ENCODE data around the gene ZNF48. TPM values are rescaled to one million over a fixed set of nuclear protein-coding genes. Genes with fewer than 3 reads are reported as not detected.
A peak's percentile ranks its signal among the peaks of the same experiment; 100 is the strongest.

Gene ZNF48
- total RNA-seq, 4 donors from 2014 or later, result 5.8 to 10.5 (median 7.0) TPM; not detected in 1

DNA sequence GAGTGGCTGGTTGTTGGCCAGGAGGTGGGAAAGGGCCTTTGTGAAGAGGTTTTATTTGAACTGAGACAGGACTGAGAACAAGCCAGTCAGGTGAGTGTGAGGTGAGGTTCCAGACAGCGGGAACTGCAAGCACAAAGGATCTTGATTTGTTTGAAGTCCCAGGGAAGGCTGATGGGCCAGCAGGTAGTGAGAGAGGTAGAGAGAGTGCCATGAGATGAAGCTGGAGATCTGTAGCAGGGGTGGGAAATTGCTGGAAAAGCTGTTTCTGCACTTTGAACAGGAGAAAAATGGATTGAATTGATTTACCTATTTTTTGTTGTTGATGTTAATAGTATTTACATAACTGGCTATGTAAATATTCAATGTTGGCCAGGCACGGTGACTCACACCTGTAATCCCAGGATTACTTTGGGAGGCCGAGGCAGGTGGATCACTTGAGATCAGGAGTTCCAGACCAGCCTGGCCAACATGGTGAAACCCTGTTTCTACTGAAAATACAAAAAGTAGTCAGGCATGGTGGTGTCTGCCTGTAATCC, 42.4 kb downstream of the ZNF48 start:
- Histone ChIP-seq H3K27ac (peak overlapping the region in 1 of 4 donors; percentile 13), H3K27me3 (no peaks in the 10 kb centered on the region), H3K9me3 (no peaks in the 10 kb centered on the region), H3K36me3 (no peaks in the 10 kb centered on the region), H3K4me1 (no peaks in the 10 kb centered on the region), H3K4me3 (no peak overlapping the region)
- intact Hi-C loops (cut with DNase I; ENCODE audit: low total_unique reads) (no loop called here), in situ Hi-C loops (cut with MboI; ENCODE audit: low pct_ligation_motif_present in 1 of 4, low pct_unique_long_range_greater_than_20kb in 1 of 4, low sequenced_read_pairs in 3 of 4) (loop anchor here in 2 of 4 donors (10.0 to 25.0 kb wide), 3 partner anchors 87 to 167 kb away; partner anchors contain the start of genes ZNF688 (in 1 of the 2), ZNF764 (in 1 of the 2) and ZNF768 (in 1 of the 2))
- DNase-seq, result no peak
- no peak for TF ChIP-seq POLR2A (IDR thresholded peaks at IDR 0.05)
- TF ChIP-seq POLR2AphosphoS5 (IDR thresholded peaks at IDR 0.05), result no peak
- no peak for TF ChIP-seq EP300 (IDR thresholded peaks at IDR 0.05; ENCODE audit: low read depth)
- TF ChIP-seq, protein P1, sequence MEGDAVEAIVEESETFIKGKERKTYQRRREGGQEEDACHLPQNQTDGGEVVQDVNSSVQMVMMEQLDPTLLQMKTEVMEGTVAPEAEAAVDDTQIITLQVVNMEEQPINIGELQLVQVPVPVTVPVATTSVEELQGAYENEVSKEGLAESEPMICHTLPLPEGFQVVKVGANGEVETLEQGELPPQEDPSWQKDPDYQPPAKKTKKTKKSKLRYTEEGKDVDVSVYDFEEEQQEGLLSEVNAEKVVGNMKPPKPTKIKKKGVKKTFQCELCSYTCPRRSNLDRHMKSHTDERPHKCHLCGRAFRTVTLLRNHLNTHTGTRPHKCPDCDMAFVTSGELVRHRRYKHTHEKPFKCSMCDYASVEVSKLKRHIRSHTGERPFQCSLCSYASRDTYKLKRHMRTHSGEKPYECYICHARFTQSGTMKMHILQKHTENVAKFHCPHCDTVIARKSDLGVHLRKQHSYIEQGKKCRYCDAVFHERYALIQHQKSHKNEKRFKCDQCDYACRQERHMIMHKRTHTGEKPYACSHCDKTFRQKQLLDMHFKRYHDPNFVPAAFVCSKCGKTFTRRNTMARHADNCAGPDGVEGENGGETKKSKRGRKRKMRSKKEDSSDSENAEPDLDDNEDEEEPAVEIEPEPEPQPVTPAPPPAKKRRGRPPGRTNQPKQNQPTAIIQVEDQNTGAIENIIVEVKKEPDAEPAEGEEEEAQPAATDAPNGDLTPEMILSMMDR (IDR thresholded peaks at IDR 0.05), result no peak
- 29 to 41% methylated on average over 3 of the region's 3 CpGs for WGBS, 2 donors (ENCODE audit: low coverage in 1 of 2)

DNA sequence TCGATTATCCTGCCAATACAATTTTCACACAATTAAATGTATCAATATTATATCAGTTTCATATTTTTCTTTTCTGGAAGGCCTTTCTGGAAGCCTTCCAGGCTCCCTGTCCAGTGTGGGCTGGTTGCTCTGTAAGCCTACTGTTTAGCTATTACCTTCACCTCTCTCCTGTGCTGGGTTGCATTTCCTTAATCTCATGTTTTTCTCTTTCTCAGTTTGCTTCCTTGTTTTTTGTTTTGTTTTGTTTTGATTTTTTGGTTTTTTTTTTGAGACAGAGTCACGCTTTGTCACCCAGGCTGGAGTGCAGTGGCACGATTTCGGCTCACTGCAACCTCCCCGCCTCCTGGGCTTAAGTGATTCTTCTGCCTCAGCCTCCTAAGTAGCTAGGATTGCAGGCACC, 43.6 kb downstream of the ZNF48 start:
- TF ChIP-seq, protein P1 (IDR thresholded peaks at IDR 0.05), result no peak
- TF ChIP-seq POLR2AphosphoS5 (IDR thresholded peaks at IDR 0.05), result no peak
- TF ChIP-seq POLR2A (IDR thresholded peaks at IDR 0.05), result no peak
- TF ChIP-seq EP300 (IDR thresholded peaks at IDR 0.05; ENCODE audit: low read depth), result no peak
- Histone ChIP-seq H3K4me1 (peaks cover 2 to 9% (median 7%) of the 10 kb centered on the region in 4 donors), H3K27me3 (no peaks in the 10 kb centered on the region), H3K36me3 (peaks cover 0 to 11% (median 0%) of the 10 kb centered on the region in 4 donors), H3K4me3 (no peak overlapping the region), H3K27ac (no peak overlapping the region), H3K9me3 (no peaks in the 10 kb centered on the region)
- WGBS, 2 donors (ENCODE audit: low coverage in 1 of 2), result 80% methylated on average over 1 to 5 of the region's 5 CpGs
- DNase-seq, result no peak
- intact Hi-C loops (cut with DNase I; ENCODE audit: low total_unique reads) (no loop called here), in situ Hi-C loops (cut with MboI; ENCODE audit: low pct_ligation_motif_present in 1 of 4, low pct_unique_long_range_greater_than_20kb in 1 of 4, low sequenced_read_pairs in 3 of 4) (loop anchor here in 2 of 4 donors (10.0 to 25.0 kb wide), 3 partner anchors 86 to 166 kb away; partner anchors contain the start of genes ZNF688 (in 1 of the 2), ZNF764 (in 1 of the 2) and ZNF768 (in 1 of the 2))

DNA sequence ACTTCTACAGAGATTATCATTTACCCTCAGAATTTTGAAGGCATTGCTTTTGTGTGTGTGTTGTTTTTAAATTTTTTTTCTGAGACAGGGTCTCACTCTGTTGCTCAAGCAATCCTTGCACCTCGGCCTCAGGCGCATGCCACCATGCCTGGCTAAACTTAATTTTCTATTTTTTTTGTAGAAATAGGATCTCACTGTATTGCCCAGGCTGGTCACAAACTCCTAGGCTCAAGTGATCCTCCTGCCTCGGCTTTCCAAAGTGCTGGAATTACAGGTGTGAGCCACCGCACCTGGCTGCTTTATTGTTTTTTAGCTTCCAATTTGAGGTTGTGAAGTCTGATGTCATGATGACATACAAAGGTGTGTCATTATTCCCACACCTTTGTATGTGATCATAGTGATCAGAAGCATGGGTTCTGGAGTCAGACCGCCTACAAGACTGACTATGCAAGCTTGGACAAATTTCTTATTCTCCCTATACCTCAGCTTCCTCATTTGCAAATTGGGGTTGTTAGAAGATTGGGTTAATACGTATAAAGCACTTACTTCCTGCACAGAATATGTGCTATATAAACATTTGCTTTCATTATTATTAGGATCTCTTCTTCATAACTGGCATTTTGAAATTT, 44.6 kb downstream of the ZNF48 start:
- intact Hi-C loops (cut with DNase I; ENCODE audit: low total_unique reads) (loop anchor here (10.0 kb wide), 1 partner anchor 85 kb away; the partner anchor contains the start of gene ZNF768), in situ Hi-C loops (cut with MboI; ENCODE audit: low pct_ligation_motif_present in 1 of 4, low pct_unique_long_range_greater_than_20kb in 1 of 4, low sequenced_read_pairs in 3 of 4) (loop anchor here (10.0 to 25.0 kb wide), 3 partner anchors 85 to 165 kb away; partner anchors contain the start of genes ZNF768 (in 2 of the 4), ZNF688 (in 1 of the 4) and ZNF764 (in 1 of the 4))
- H3K4me3 ChIP-seq, result no peak overlapping the region
- H3K27ac ChIP-seq, result no peak overlapping the region
- 0 to 66% methylated on average over 1 to 6 of the region's 6 CpGs for WGBS, 2 donors (ENCODE audit: low coverage in 1 of 2)
- no peaks in the 10 kb centered on the region for H3K27me3 ChIP-seq
- peaks cover 11 to 19% (median 15%) of the 10 kb centered on the region in 4 donors for H3K4me1 ChIP-seq
- no peaks in the 10 kb centered on the region for H3K9me3 ChIP-seq
- no peak for TF ChIP-seq POLR2AphosphoS5 (IDR thresholded peaks at IDR 0.05)
- TF ChIP-seq POLR2A (IDR thresholded peaks at IDR 0.05), result no peak
- TF ChIP-seq, protein P1 (IDR thresholded peaks at IDR 0.05), result no peak
- no peak for TF ChIP-seq EP300 (IDR thresholded peaks at IDR 0.05; ENCODE audit: low read depth)
- DNase-seq, result no peak
- H3K36me3 ChIP-seq, result peaks cover 0 to 12% (median 0%) of the 10 kb centered on the region in 4 donors

DNA sequence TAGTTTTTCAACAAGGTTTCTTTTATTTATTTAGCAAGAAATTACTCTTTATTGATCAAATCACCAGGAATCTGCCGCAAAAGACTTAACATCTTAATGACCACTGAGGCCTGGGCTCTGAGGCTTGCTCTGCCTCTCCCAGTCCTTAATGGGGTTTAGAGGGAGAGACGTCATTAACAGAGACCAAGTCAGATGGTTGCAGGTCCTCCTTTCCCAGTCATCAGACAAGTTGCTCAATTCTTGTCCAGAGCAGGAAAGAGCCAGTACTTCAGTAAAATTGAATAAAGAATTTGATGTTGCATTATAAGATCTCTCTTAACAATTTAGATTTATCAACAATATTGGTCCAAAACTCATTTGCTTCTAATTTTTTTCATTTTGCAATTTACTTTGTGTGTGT, 48.4 kb downstream of the ZNF48 start:
- peak overlapping the region in 1 of 4 donors; percentile 70 for H3K4me3 ChIP-seq

More for the DNA sequence above, 48.4 kb downstream of the ZNF48 start:
- 74 to 80% methylated on average over 1 to 2 of the region's 2 CpGs for WGBS, 2 donors (ENCODE audit: low coverage in 1 of 2)
- TF ChIP-seq, protein P1 (IDR thresholded peaks at IDR 0.05), result no peak
- TF ChIP-seq EP300 (IDR thresholded peaks at IDR 0.05; ENCODE audit: low read depth) (no peak), POLR2AphosphoS5 (IDR thresholded peaks at IDR 0.05) (no peak), POLR2A (IDR thresholded peaks at IDR 0.05) (no peak)
- H3K36me3 ChIP-seq, result peaks cover 0 to 12% (median 0%) of the 10 kb centered on the region in 4 donors
- H3K27me3 ChIP-seq, result no peaks in the 10 kb centered on the region
- intact Hi-C loops (cut with DNase I; ENCODE audit: low total_unique reads), result loop anchor here (10.0 kb wide), 1 partner anchor 81 kb away; the partner anchor contains the start of gene ZNF768
- in situ Hi-C loops (cut with MboI; ENCODE audit: low pct_ligation_motif_present in 1 of 4, low pct_unique_long_range_greater_than_20kb in 1 of 4, low sequenced_read_pairs in 3 of 4), result loop anchor here in 3 of 4 donors (10.0 to 25.0 kb wide), 3 partner anchors 81 to 161 kb away; partner anchors contain the start of genes ZNF688 (in 1 of the 3), ZNF764 (in 1 of the 3) and ZNF768 (in 1 of the 3)
- DNase-seq, result no peak
- H3K9me3 ChIP-seq, result no peaks in the 10 kb centered on the region
- no peak overlapping the region for H3K27ac ChIP-seq
- peaks cover 11 to 45% (median 31%) of the 10 kb centered on the region in 4 donors for H3K4me1 ChIP-seq

Data from transverse colon (tissue), 4 donors.